Measurements from ENCODE around the gene ARHGAP26. TPM values are rescaled to one million over a fixed set of nuclear protein-coding genes. Genes with fewer than 3 reads are reported as not detected.
"Not testable (repeated sequence)": the region's sequence is repeated elsewhere in the genome, so short reads cannot be mapped to it uniquely, and the experiment has no call there.

The ARHGAP26 gene
- total RNA-seq, 2 donors from 2014 or later: 21.3 to 22.7 TPM

GRCh38 chr5:143118818-143119217 is 348.6 kb downstream of the ARHGAP26 start:
- not testable (repeated sequence) for DNase-seq; H3K27ac Mint-ChIP-seq; H3K36me3 Mint-ChIP-seq (ENCODE audit: low read depth); ATAC-seq; H3K27me3 Mint-ChIP-seq; H3K4me3 Mint-ChIP-seq; H3K4me1 Mint-ChIP-seq; H3K9me3 ChIP-seq (ENCODE audit: control insufficient read depth, low read length, poor library complexity, severe bottlenecking)

- no peak overlapping the region for H3K4me3 Mint-ChIP-seq
- ATAC-seq (no peak), DNase-seq (no peak)
- H3K4me1 Mint-ChIP-seq: peaks cover 5% of the 10 kb centered on the region
- no peak overlapping the region for H3K27ac Mint-ChIP-seq
- H3K9me3 ChIP-seq (ENCODE audit: control insufficient read depth, low read length, poor library complexity, severe bottlenecking): no peaks in the 10 kb centered on the region
- H3K27me3 Mint-ChIP-seq: no peaks in the 10 kb centered on the region
- peaks cover 7% of the 10 kb centered on the region for H3K36me3 Mint-ChIP-seq (ENCODE audit: low read depth)
These were observed 349.2 kb downstream of the ARHGAP26 start for GRCh38 chr5:143119291-143119769.

- DNase-seq (no peak), ATAC-seq (no peak)
- no peak overlapping the region for H3K4me3 Mint-ChIP-seq
- no peaks in the 10 kb centered on the region for H3K9me3 ChIP-seq (ENCODE audit: control insufficient read depth, low read length, poor library complexity, severe bottlenecking)
- no peak overlapping the region for H3K27ac Mint-ChIP-seq
- no peaks in the 10 kb centered on the region for H3K27me3 Mint-ChIP-seq
- peaks cover 5% of the 10 kb centered on the region for H3K4me1 Mint-ChIP-seq
- peaks cover 7% of the 10 kb centered on the region for H3K36me3 Mint-ChIP-seq (ENCODE audit: low read depth)
These were observed 349.7 kb downstream of the ARHGAP26 start for GRCh38 chr5:143119881-143120341.

- peaks cover 9% of the 10 kb centered on the region for H3K36me3 Mint-ChIP-seq (ENCODE audit: low read depth)
- no peak overlapping the region for H3K27ac Mint-ChIP-seq
- peaks cover 5% of the 10 kb centered on the region for H3K4me1 Mint-ChIP-seq
- ATAC-seq (no peak), DNase-seq (no peak)
- no peaks in the 10 kb centered on the region for H3K27me3 Mint-ChIP-seq
- no peak overlapping the region for H3K4me3 Mint-ChIP-seq
- no peaks in the 10 kb centered on the region for H3K9me3 ChIP-seq (ENCODE audit: control insufficient read depth, low read length, poor library complexity, severe bottlenecking)
These were observed 350.4 kb downstream of the ARHGAP26 start for GRCh38 chr5:143120460-143121134.

GRCh38 chr5:143121135-143121475 is 350.9 kb downstream of the ARHGAP26 start:
- no peak for DNase-seq
- Mint-ChIP-seq H3K27ac (no peak overlapping the region), H3K4me3 (no peak overlapping the region)

GRCh38 chr5:143124593-143124992 is 354.4 kb downstream of the ARHGAP26 start:
- Mint-ChIP-seq H3K27ac (no peak overlapping the region), H3K4me1 (peaks cover 2% of the 10 kb centered on the region), H3K36me3 (ENCODE audit: low read depth) (peaks cover 9% of the 10 kb centered on the region), H3K4me3 (no peak overlapping the region), H3K27me3 (no peaks in the 10 kb centered on the region)
- ATAC-seq: no peak
- no peaks in the 10 kb centered on the region for H3K9me3 ChIP-seq (ENCODE audit: control insufficient read depth, low read length, poor library complexity, severe bottlenecking)
- no peak for DNase-seq

More at GRCh38 chr5:143121135-143121475, 350.9 kb downstream of the ARHGAP26 start:
- no peaks in the 10 kb centered on the region for H3K9me3 ChIP-seq (ENCODE audit: control insufficient read depth, low read length, poor library complexity, severe bottlenecking)
- H3K27me3 Mint-ChIP-seq: no peaks in the 10 kb centered on the region
- no peak for ATAC-seq
- peaks cover 5% of the 10 kb centered on the region for H3K4me1 Mint-ChIP-seq
- peaks cover 9% of the 10 kb centered on the region for H3K36me3 Mint-ChIP-seq (ENCODE audit: low read depth)

- no peak for DNase-seq
- no peak overlapping the region for H3K27ac Mint-ChIP-seq
- no peaks in the 10 kb centered on the region for H3K9me3 ChIP-seq (ENCODE audit: control insufficient read depth, low read length, poor library complexity, severe bottlenecking)
- H3K4me1 Mint-ChIP-seq: peaks cover 2% of the 10 kb centered on the region
- no peak overlapping the region for H3K4me3 Mint-ChIP-seq
- ATAC-seq: no peak
- peaks cover 8% of the 10 kb centered on the region for H3K36me3 Mint-ChIP-seq (ENCODE audit: low read depth)
- no peaks in the 10 kb centered on the region for H3K27me3 Mint-ChIP-seq
These were observed 356.2 kb downstream of the ARHGAP26 start for GRCh38 chr5:143126174-143127019.

GRCh38 chr5:143128412-143129071 is 358.4 kb downstream of the ARHGAP26 start:
- no peak for ATAC-seq
- DNase-seq: no peak
- no peak overlapping the region for H3K4me3 Mint-ChIP-seq
- peaks cover 2% of the 10 kb centered on the region for H3K4me1 Mint-ChIP-seq
- H3K27me3 Mint-ChIP-seq: no peaks in the 10 kb centered on the region
- peaks cover 4% of the 10 kb centered on the region for H3K36me3 Mint-ChIP-seq (ENCODE audit: low read depth)
- H3K27ac Mint-ChIP-seq: no peak overlapping the region
- H3K9me3 ChIP-seq (ENCODE audit: control insufficient read depth, low read length, poor library complexity, severe bottlenecking): no peaks in the 10 kb centered on the region

- H3K4me3 Mint-ChIP-seq: no peak overlapping the region
- ATAC-seq (no peak), DNase-seq (no peak)
- no peaks in the 10 kb centered on the region for H3K27me3 Mint-ChIP-seq
- H3K9me3 ChIP-seq (ENCODE audit: control insufficient read depth, low read length, poor library complexity, severe bottlenecking): no peaks in the 10 kb centered on the region
- H3K27ac Mint-ChIP-seq: no peak overlapping the region
- H3K4me1 Mint-ChIP-seq: peaks cover 2% of the 10 kb centered on the region
- H3K36me3 Mint-ChIP-seq (ENCODE audit: low read depth): peaks cover 4% of the 10 kb centered on the region
These were observed 359.0 kb downstream of the ARHGAP26 start for GRCh38 chr5:143129203-143129602.

GRCh38 chr5:143129910-143130612 is 359.9 kb downstream of the ARHGAP26 start:
- Mint-ChIP-seq H3K4me3 (no peak overlapping the region), H3K4me1 (peaks cover 2% of the 10 kb centered on the region), H3K27me3 (no peaks in the 10 kb centered on the region), H3K36me3 (ENCODE audit: low read depth) (peaks cover 6% of the 10 kb centered on the region), H3K27ac (no peak overlapping the region)
- no peak for ATAC-seq
- DNase-seq: no peak
- no peaks in the 10 kb centered on the region for H3K9me3 ChIP-seq (ENCODE audit: control insufficient read depth, low read length, poor library complexity, severe bottlenecking)

- Mint-ChIP-seq H3K4me1 (peaks cover 2% of the 10 kb centered on the region), H3K36me3 (ENCODE audit: low read depth) (peaks cover 4% of the 10 kb centered on the region), H3K27me3 (no peaks in the 10 kb centered on the region), H3K27ac (no peak overlapping the region), H3K4me3 (no peak overlapping the region)
- DNase-seq (no peak), ATAC-seq (no peak)
- H3K9me3 ChIP-seq (ENCODE audit: control insufficient read depth, low read length, poor library complexity, severe bottlenecking): no peaks in the 10 kb centered on the region
These were observed 360.6 kb downstream of the ARHGAP26 start for GRCh38 chr5:143130613-143131305.

- H3K4me3 Mint-ChIP-seq: no peak overlapping the region
- no peaks in the 10 kb centered on the region for H3K27me3 Mint-ChIP-seq
- DNase-seq: no peak
- ATAC-seq: no peak
- H3K36me3 Mint-ChIP-seq (ENCODE audit: low read depth): peaks cover 4% of the 10 kb centered on the region
- H3K4me1 Mint-ChIP-seq: peaks cover 2% of the 10 kb centered on the region
- H3K27ac Mint-ChIP-seq: no peak overlapping the region
- no peaks in the 10 kb centered on the region for H3K9me3 ChIP-seq (ENCODE audit: control insufficient read depth, low read length, poor library complexity, severe bottlenecking)
These were observed 361.8 kb downstream of the ARHGAP26 start for GRCh38 chr5:143131972-143132371.
